GM12865 (cell line): ENCODE data around the gene CRB2.

ENCODE experiments used
- DNase-seq: peaks from one replicate; pipeline ENCODE4 v3.0.0; 2010; ENCODE audit warnings: low read depth
- H3K4me3 ChIP-seq: 2 replicates; pipeline ENCODE4 v1.5.1; 2011; ENCODE audit warnings: mild to moderate bottlenecking, low read depth, low read length, control low read depth
- TF ChIP-seq, protein P1 (sequence below): IDR thresholded peaks from 2 replicates; pipeline ENCODE4 v1.5.1; 2011; ENCODE audit warnings: low read length, control low read depth, low read depth, inconsistent platforms; ENCODE audit not compliant: insufficient read depth; ENCODE audit errors: missing control alignments

Gene CRB2

DNA sequence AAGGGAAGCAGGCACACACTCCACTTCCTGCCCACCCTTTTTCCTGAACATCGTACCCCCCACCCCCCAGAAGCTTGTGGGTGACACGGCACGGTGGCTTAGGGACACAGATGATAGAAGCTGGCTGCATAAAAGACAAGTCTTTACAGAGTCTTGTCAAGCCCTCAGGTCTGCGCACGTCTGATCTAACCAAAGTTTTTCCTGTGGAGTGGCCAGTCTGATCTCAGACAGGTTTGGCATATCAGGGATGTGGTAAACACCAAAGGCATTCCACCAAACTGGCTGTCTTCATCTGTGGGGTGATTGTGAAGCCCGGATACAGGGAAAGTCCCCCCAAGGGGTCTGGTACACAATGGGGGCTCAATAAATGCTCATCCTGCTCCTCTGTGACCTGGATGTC is 50.0 kb downstream of the CRB2 start:
- DNase-seq = no peak
- TF ChIP-seq, protein P1, sequence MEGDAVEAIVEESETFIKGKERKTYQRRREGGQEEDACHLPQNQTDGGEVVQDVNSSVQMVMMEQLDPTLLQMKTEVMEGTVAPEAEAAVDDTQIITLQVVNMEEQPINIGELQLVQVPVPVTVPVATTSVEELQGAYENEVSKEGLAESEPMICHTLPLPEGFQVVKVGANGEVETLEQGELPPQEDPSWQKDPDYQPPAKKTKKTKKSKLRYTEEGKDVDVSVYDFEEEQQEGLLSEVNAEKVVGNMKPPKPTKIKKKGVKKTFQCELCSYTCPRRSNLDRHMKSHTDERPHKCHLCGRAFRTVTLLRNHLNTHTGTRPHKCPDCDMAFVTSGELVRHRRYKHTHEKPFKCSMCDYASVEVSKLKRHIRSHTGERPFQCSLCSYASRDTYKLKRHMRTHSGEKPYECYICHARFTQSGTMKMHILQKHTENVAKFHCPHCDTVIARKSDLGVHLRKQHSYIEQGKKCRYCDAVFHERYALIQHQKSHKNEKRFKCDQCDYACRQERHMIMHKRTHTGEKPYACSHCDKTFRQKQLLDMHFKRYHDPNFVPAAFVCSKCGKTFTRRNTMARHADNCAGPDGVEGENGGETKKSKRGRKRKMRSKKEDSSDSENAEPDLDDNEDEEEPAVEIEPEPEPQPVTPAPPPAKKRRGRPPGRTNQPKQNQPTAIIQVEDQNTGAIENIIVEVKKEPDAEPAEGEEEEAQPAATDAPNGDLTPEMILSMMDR = no peak
- no peak overlapping the region for H3K4me3 ChIP-seq

DNA sequence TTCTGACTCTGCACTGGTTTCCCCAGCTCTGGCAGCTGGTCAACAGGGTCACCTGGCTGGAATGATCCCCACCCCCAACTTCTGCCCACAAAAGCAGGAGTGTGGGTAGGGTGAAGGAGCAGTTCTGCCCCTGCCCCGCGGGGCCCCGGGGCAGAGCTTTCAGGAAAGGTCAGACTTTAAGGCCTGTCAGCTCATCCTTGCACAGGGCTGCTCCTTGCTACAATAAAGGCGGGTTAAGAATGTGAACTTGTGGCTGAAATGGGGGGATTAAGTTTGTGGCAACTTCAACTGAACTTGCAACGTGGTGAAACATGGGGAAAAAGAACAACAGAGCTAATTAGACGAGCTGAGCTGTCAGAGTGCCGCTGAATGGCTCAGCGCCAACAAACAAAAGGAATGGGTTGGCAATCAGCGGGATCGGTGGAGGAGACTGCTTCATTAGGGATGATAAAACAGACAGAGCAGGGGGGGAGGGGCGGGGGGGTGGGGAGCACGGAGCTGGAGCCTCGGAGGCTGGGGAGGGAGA is 50.8 kb downstream of the CRB2 start:
- H3K4me3 ChIP-seq = no peak overlapping the region
- TF ChIP-seq, protein P1 = no peak
- no peak for DNase-seq

DNA sequence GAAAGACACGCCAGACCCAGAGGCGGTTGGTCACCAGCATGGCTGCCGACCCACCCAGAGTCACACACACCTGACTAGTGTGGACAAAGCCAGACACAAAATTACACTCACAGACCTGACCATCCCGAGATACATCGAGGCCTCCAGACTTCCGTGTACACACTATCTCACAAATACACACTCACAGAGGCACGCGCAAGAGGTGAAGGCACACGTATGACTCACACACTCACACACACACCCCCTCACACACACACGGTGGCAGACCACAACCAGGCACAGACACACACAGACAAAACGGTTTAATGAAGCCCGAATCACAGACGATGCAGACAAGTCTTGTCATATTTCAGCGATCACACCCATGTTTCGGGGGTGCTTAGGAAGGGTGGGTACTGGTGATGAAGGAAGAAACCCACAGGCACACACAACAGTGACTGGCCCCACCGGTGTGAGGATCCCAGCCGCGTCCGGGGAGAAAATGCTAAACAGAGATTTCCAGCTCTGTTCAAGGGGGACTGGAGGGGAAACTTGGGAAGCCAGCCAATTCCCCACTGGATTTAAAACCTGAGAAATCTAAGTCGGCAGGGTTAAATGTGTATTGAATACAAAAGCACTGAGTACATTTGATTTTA is 51.3 kb downstream of the CRB2 start:
- no peak for DNase-seq
- no peak overlapping the region for H3K4me3 ChIP-seq
- TF ChIP-seq, protein P1 = no peak

DNA sequence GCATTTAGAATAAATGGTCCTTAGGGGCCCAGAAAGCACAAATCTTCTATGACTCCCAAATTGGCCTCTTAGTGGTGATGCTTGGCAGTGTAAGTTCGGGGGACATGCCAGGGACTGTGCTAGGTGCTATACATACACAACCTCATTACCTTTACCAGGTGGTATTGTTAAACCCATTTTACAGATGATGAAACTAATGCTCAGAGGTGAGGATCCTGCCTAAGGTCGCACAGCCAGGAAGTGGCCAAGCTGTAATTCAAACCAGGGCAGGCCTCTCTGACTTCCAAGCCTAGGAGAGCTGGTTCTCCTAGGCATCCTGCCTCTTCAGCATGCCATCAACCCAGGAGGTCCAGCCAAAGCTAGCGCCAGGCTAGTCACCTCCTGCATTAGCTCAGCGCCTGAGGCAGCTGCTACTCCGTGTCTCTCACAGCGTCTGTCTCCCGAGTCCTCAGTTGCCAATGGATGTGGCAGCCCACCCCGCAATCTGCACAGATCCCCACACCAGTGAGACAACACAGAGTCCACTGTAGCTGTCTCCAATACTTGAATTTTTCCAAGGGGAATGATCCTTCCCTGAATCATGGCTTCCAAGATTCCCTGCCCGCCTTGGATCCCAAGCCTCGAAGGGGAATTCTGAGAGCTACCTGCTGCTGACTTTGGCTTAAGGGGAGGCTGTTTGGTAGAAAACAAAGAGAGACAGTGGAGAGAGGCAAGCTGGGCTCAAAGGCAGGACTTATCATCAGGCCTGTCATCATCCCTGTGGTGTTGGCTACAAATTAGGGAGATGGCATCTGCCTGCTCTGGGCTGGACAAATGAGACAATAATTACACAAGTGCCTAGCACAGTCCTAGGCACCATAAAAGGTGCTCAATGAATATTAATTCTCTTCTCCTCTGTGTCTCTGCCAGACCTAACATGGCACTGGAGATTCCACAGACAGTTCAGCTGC is 52.6 kb downstream of the CRB2 start:
- H3K4me3 ChIP-seq = no peak overlapping the region
- DNase-seq = no peak
- TF ChIP-seq, protein P1 = no peak

DNA sequence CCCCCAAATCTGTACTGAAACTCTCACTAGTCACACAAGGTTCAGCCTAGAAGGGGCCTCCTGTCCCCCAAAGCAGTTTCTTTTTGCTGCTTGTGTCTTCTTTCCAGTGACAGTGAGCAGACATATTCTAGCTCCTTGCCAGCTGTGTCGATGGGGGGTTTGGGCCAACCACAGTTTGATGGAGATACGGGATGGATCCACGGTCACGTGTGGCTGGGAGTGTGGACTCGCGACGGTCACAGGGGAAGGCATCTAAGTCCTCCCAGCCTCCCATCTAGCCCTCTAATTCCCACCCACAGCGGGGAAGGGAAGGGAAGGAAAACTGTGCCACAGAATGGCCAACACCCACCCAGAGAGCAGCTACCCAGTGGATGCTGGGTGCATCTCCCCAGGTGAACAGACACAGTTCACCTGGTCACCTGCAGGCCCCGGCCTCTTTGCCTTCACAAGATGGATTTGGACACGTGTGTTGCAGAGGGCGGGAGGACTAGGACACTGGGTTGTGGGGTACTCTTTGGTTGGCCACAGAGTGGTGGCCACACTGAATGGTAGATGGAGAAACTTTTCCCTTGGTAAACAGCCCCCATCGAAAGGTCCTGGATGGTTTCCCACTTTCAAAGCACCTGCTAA is 54.4 kb downstream of the CRB2 start:
- no peak for DNase-seq
- TF ChIP-seq, protein P1 = no peak
- no peak overlapping the region for H3K4me3 ChIP-seq

DNA sequence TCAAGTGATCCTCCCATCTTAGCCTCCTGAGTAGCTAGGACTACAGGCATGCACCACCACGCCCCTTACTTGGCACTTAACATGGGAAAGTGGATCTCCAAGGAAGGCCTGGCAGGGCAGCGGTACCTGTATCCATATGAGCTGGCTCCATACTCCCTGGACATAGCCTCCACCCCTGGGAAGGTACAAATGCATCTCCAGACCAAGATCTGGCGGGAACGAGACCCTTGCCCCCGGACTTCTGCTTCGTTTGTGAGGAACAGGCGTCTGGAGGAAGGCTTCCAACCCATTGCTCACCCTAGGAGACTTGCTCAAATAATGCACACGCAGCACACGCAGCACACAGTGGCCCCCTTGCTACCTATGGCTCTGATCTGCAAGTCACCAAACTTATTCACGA is 55.2 kb downstream of the CRB2 start:
- H3K4me3 ChIP-seq = no peak overlapping the region
- TF ChIP-seq, protein P1 = no peak
- DNase-seq = no peak
